IMR-90 (cell line): ENCODE measurements around the gene ESAM. TPM values are rescaled to one million over a fixed set of nuclear protein-coding genes. Genes with fewer than 3 reads are reported as not detected.
A peak's percentile ranks its signal among the peaks of the same experiment; 100 is the strongest.

Experiments used
- ATAC-seq: fragments of 200-7000 bp; cut with Tn5 transposase; 2 replicates; pipeline ENCODE4 v1.9.1; 2020; ENCODE audit warnings: low read depth, mild to moderate bottlenecking, moderate library complexity
- BruUV-seq: library from RNA; stranded (reverse); fragments of 400-500 nt; replicated peaks from 2 replicates; lab custom pipeline; 2021; lab: Mats Ljungman, UMichigan
- CTCF ChIA-PET: fragments of 300-600 bp; formaldehyde crosslinking; extraction: SDS; loops from one replicate; lab custom pipeline; 2021; ENCODE audit warnings: antibody characterized with exemption; lab: Yijun Ruan, JAX
- POLR2A ChIA-PET: fragments of 300-600 bp; sonication (Branson Sonifier 250); formaldehyde crosslinking; loops from one replicate; lab custom pipeline; 2022; ENCODE audit warnings: antibody characterized with exemption; ENCODE audit not compliant: unreplicated experiment; lab: Charles Lee
- DNase-seq: peaks from one replicate; pipeline ENCODE4 v3.0.0; 2013
- H2AFZ ChIP-seq: replicated peaks from 2 replicates; pipeline ENCODE3; 2013; ENCODE audit warnings: low read length, mild to moderate bottlenecking; ENCODE audit not compliant: poor library complexity
- H2AK5ac ChIP-seq: 2 replicates; pipeline ENCODE4 v1.6.1; 2013; ENCODE audit warnings: low read depth, low read length, inconsistent platforms
- H2AK9ac ChIP-seq: replicated peaks from 2 replicates; pipeline ENCODE3; 2013; ENCODE audit warnings: mild to moderate bottlenecking, low read depth, low read length, moderate library complexity; ENCODE audit not compliant: poor library complexity
- H2BK120ac ChIP-seq: 2 replicates; pipeline ENCODE4 v1.6.1; 2013; ENCODE audit warnings: low read depth, low read length, inconsistent platforms
- H2BK15ac ChIP-seq: 3 replicates; pipeline ENCODE4 v1.6.1; 2013; ENCODE audit warnings: low read depth, low read length, inconsistent platforms
- H2BK20ac ChIP-seq: 2 replicates; pipeline ENCODE4 v1.6.1; 2013; ENCODE audit warnings: low read depth, mild to moderate bottlenecking, inconsistent platforms, low read length, moderate library complexity
- H2BK5ac ChIP-seq: 2 replicates; pipeline ENCODE4 v1.6.1; 2013; ENCODE audit warnings: mild to moderate bottlenecking, low read depth, low read length, inconsistent platforms; ENCODE audit not compliant: poor library complexity, severe bottlenecking
- H3K14ac ChIP-seq: replicated peaks from 2 replicates; pipeline ENCODE4 v1.6.1; 2013; ENCODE audit warnings: low read depth, low read length, inconsistent platforms
- H3K18ac ChIP-seq: 2 replicates; pipeline ENCODE4 v1.6.1; 2013; ENCODE audit warnings: low read depth, low read length, control low read depth
- H3K23ac ChIP-seq: 2 replicates; pipeline ENCODE4 v1.6.1; 2013; ENCODE audit warnings: low read depth, low read length, inconsistent platforms
- H3K27ac ChIP-seq: 2 replicates; pipeline ENCODE4 v1.5.1; 2013; ENCODE audit warnings: mild to moderate bottlenecking, control low read depth, low read length; ENCODE audit not compliant: insufficient read depth
- H3K27me3 ChIP-seq: 2 replicates; pipeline ENCODE4 v1.6.1; 2013; ENCODE audit warnings: low read length; ENCODE audit not compliant: control insufficient read depth, insufficient read depth
- H3K36me3 ChIP-seq: 2 replicates; pipeline ENCODE4 v1.6.1; 2013; ENCODE audit warnings: low read length, mixed read lengths; ENCODE audit not compliant: control insufficient read depth, insufficient read depth
- H3K4ac ChIP-seq: 2 replicates; pipeline ENCODE4 v1.6.1; 2013; ENCODE audit warnings: low read depth, low read length, inconsistent platforms
- H3K4me1 ChIP-seq: 2 replicates; pipeline ENCODE4 v1.6.1; 2013; ENCODE audit warnings: low read length, mixed read lengths; ENCODE audit not compliant: control insufficient read depth, insufficient read depth
- H3K4me2 ChIP-seq: 2 replicates; pipeline ENCODE4 v1.6.1; 2013; ENCODE audit warnings: low read depth, mild to moderate bottlenecking, control low read depth, low read length, moderate library complexity
- H3K4me3 ChIP-seq: 2 replicates; pipeline ENCODE4 v1.5.1; 2013; ENCODE audit warnings: low read depth, mild to moderate bottlenecking, control low read depth, low read length, moderate library complexity; ENCODE audit not compliant: insufficient read depth
- H3K56ac ChIP-seq: 2 replicates; pipeline ENCODE4 v1.6.1; 2013; ENCODE audit warnings: low read length, inconsistent platforms; ENCODE audit not compliant: insufficient read depth; ENCODE audit errors: extremely low read depth
- H3K79me1 ChIP-seq, 2 experiments: 2 replicates each; pipeline ENCODE4 v1.6.1; 2013; ENCODE audit warnings: low read length in 2 of 2, inconsistent platforms in 1 of 2, low read depth in 1 of 2
- H3K9ac ChIP-seq: 2 replicates; pipeline ENCODE4 v1.6.1; 2013; ENCODE audit warnings: low read depth, low read length, control low read depth
- H3K9me1 ChIP-seq: 2 replicates; pipeline ENCODE4 v1.6.1; 2013; ENCODE audit warnings: low read length, inconsistent platforms; ENCODE audit not compliant: insufficient read depth
- H3K9me3 ChIP-seq: 2 replicates; pipeline ENCODE4 v1.6.1; 2013; ENCODE audit warnings: low read length; ENCODE audit not compliant: control insufficient read depth, insufficient read depth
- H4K20me1 ChIP-seq: 2 replicates; pipeline ENCODE4 v1.6.1; 2013; ENCODE audit warnings: low read length, inconsistent platforms; ENCODE audit not compliant: insufficient read depth
- H4K5ac ChIP-seq: 2 replicates; pipeline ENCODE4 v1.6.1; 2013; ENCODE audit warnings: mild to moderate bottlenecking, low read depth, low read length, control low read depth
- H4K8ac ChIP-seq, 2 experiments: 2 replicates each; pipeline ENCODE4 v1.6.1; 2013; ENCODE audit warnings: low read depth in 2 of 2, low read length in 2 of 2, control low read depth in 1 of 2, inconsistent platforms in 1 of 2
- H4K91ac ChIP-seq: 2 replicates; pipeline ENCODE4 v1.6.1; 2013; ENCODE audit warnings: low read depth, low read length, inconsistent platforms; ENCODE audit not compliant: insufficient read depth
- CEBPB ChIP-seq: IDR thresholded peaks from 2 replicates; pipeline ENCODE4 v1.6.1; 2012; ENCODE audit warnings: low read depth, low read length, improper control_type of control experiment
- RFX5 ChIP-seq: IDR thresholded peaks from 2 replicates; pipeline ENCODE4 v1.8.0; 2012; ENCODE audit warnings: low read depth, mild to moderate bottlenecking, low read length, moderate library complexity
- whole genome bisulfite sequencing, 2 experiments: methylation state at CpG; one replicate each; pipeline versions ENCODE4 v1.1.5 to v1.1.7; 2013; ENCODE audit warnings: missing lambda C conversion rate in 2 of 2; ENCODE audit not compliant: insufficient read length in 1 of 2; ENCODE audit errors: extremely low coverage in 2 of 2; 5-methylcytosine and 5-hydroxymethylcytosine counted together
- dilution Hi-C: fragments of 300-500 bp; cut with HindIII; formaldehyde crosslinking; loops from one replicate; pipeline ENCODE4 v1.14.3; 2018; ENCODE audit warnings: low sequenced_read_pairs; ENCODE audit not compliant: unreplicated experiment
- in situ Hi-C: fragments of 300-500 bp; cut with MboI; formaldehyde crosslinking; loops from 3 replicates; pipeline ENCODE4 v1.14.3; 2019; ENCODE audit warnings: low sequenced_read_pairs, inconsistent platforms, mixed read lengths
- intact Hi-C: fragments of 100-400 bp; cut with micrococcal nuclease; formaldehyde crosslinking; loops from 2 replicates; pipeline ENCODE4 v1.10.0; 2022
- polyA plus RNA-seq, 3 experiments: library from polyadenylated mRNA; depleted of rRNA; stranded (reverse); fragments of >200 nt; gene quantifications; 2 replicates each; pipeline ENCODE4 v1.2.3, GENCODE V29; 2012; ENCODE audit warnings: low replicate concordance in 1 of 3
- total RNA-seq: library from RNA; depleted of rRNA; stranded (reverse); fragments of >200 nt; gene quantifications from 2 replicates; pipeline ENCODE4 v1.2.3, GENCODE V29; 2012

Gene ESAM
- total and polyA plus RNA-seq, 2 of the 4 experiments (the other 2 are of a cell fraction) = under 0.01 to 0.12 TPM

- Histone ChIP-seq H2BK20ac (no peak overlapping the region), H3K23ac (no peak overlapping the region), H3K4me1 (peaks cover 1% of the 10 kb centered on the region), H4K91ac (no peak overlapping the region), H2AK5ac (no peak overlapping the region), H4K20me1 (peaks cover 13% of the 10 kb centered on the region; the same call in 1 of the 2 replicates), H3K36me3 (no peaks in the 10 kb centered on the region), H3K4ac (no peak overlapping the region), H3K9me3 (no peaks in the 10 kb centered on the region), H2BK15ac (no peak overlapping the region), H2BK5ac (no peak overlapping the region), H3K27me3 (no peaks in the 10 kb centered on the region), H2AFZ (no peak overlapping the region), H3K27ac (no peak overlapping the region), H3K9me1 (no peaks in the 10 kb centered on the region), H3K79me1 (peaks cover 0 to 11% of the 10 kb centered on the region in 2 experiments; a peak in 1 of 4 replicates), H4K8ac (no peak overlapping the region), H3K4me3 (no peak overlapping the region), H2AK9ac (no peak overlapping the region), H4K5ac (no peak overlapping the region), H3K18ac (no peak overlapping the region), H3K14ac (no peak overlapping the region), H2BK120ac (no peak overlapping the region), H3K4me2 (no peak overlapping the region), H3K9ac (no peak overlapping the region), H3K56ac (no peak overlapping the region)
- CTCF ChIA-PET = interaction anchor here (0.7 kb wide), 1 partner anchor 9 kb away, joined by 3 read pairs; no protein-coding TSS in a partner anchor
- ATAC-seq (no peak), DNase-seq (peak; percentile 22)
- in situ Hi-C loops (loop anchor here (25.0 kb wide), 1 partner anchor 389 kb away; the partner anchor contains the start of gene OR8B4), intact Hi-C loops (loop anchor here (2.0 kb wide), 1 partner anchor 35 kb away; no protein-coding TSS in a partner anchor), dilution Hi-C loops (no loop called here)
- peak; percentile 63; the same call in 1 of the 2 replicates for TF ChIP-seq CEBPB
- TF ChIP-seq RFX5 = no peak
- POLR2A ChIA-PET = no interaction called here
- 50% methylated on average over 1 of the region's 8 CpGs; no CpG with 5 or more reads in 1 of the 2 experiments for whole genome bisulfite sequencing, 2 experiments
- no TSS peak for BruUV-seq
Measured at GRCh38 chr11:124801636-124802312, 39.7 kb upstream of the ESAM start.
